PC-3 (cell line): ENCODE data around the gene PDGFB. TPM values are rescaled to one million over a fixed set of nuclear protein-coding genes. Genes with fewer than 3 reads are reported as not detected.

Experiments
- ATAC-seq: fragments of 200-7000 bp; cut with Tn5 transposase; 2 replicates; pipeline ENCODE4 v1.9.1; 2020; ENCODE audit warnings: mild to moderate bottlenecking, moderate library complexity
- BruUV-seq: library from RNA; stranded (reverse); fragments of 400-500 nt; replicated peaks from 2 replicates; lab custom pipeline; 2021; lab: Mats Ljungman, UMichigan
- CTCF ChIA-PET: fragments of 300-600 bp; sonication (Branson Sonifier 250); formaldehyde crosslinking; loops from one replicate; lab custom pipeline; 2022; ENCODE audit warnings: antibody characterized with exemption; lab: Charles Lee
- POLR2A ChIA-PET: fragments of 300-600 bp; sonication (Branson Sonifier 250); formaldehyde crosslinking; loops from one replicate; lab custom pipeline; 2022; ENCODE audit warnings: antibody characterized with exemption; ENCODE audit not compliant: unreplicated experiment; lab: Charles Lee
- DNase-seq: peaks from one replicate; pipeline ENCODE4 v3.0.0-alpha.2; 2015
- H2AFZ ChIP-seq: fragments of 300-600 bp; sonication (generic); 2 replicates; pipeline ENCODE4 v1.6.0; 2016; ENCODE audit warnings: antibody characterized with exemption, low read length
- H3F3A ChIP-seq: fragments of 300-600 bp; sonication (generic); one replicate; pipeline ENCODE4 v1.6.0; 2017; ENCODE audit warnings: antibody characterized with exemption, low read length, control low read depth, mild to moderate bottlenecking; ENCODE audit not compliant: unreplicated experiment
- H3K27ac ChIP-seq: fragments of 300-600 bp; sonication (generic); 2 replicates; pipeline ENCODE4 v1.5.1; 2016; ENCODE audit warnings: mild to moderate bottlenecking, low read length
- H3K27me3 ChIP-seq: fragments of 300-600 bp; sonication (generic); 2 replicates; pipeline ENCODE4 v1.6.1; 2016; ENCODE audit warnings: low read length, mixed read lengths
- H3K36me3 ChIP-seq: fragments of 300-600 bp; sonication (generic); 2 replicates; pipeline ENCODE4 v1.6.1; 2016; ENCODE audit warnings: low read depth, mixed run types, low read length, mixed read lengths
- H3K4me1 ChIP-seq: fragments of 300-600 bp; sonication (generic); 2 replicates; pipeline ENCODE4 v1.5.1; 2016; ENCODE audit warnings: low read length; ENCODE audit not compliant: insufficient read depth
- H3K4me2 ChIP-seq: fragments of 300-600 bp; sonication (generic); 2 replicates; pipeline ENCODE4 v1.6.0; 2016; ENCODE audit warnings: low read length
- H3K4me3 ChIP-seq: fragments of 300-600 bp; sonication (generic); 2 replicates; pipeline ENCODE4 v1.5.1; 2016; ENCODE audit warnings: mild to moderate bottlenecking, low read length, mixed read lengths
- H3K79me2 ChIP-seq: fragments of 300-600 bp; sonication (generic); 2 replicates; pipeline ENCODE4 v1.6.1; 2017; ENCODE audit warnings: low read length, mixed read lengths
- H3K9ac ChIP-seq: fragments of 300-600 bp; sonication (generic); 2 replicates; pipeline ENCODE4 v1.6.0; 2016; ENCODE audit warnings: mild to moderate bottlenecking, low read length
- H3K9me2 ChIP-seq: fragments of 300-600 bp; sonication (generic); replicated peaks from 2 replicates; pipeline ENCODE4 v1.6.1; 2016; ENCODE audit warnings: mixed run types, low read length, mixed read lengths
- H3K9me3 ChIP-seq: fragments of 300-600 bp; sonication (generic); 2 replicates; pipeline ENCODE4 v1.6.1; 2016; ENCODE audit warnings: low read length, mixed read lengths
- H4K20me1 ChIP-seq: fragments of 300-600 bp; sonication (generic); 2 replicates; pipeline ENCODE4 v1.6.1; 2016; ENCODE audit warnings: low read length, mixed read lengths
- CTCF ChIP-seq: fragments of 300-600 bp; sonication (generic); conservative IDR thresholded peaks from 2 replicates; pipeline ENCODE4 v1.5.1; 2017; ENCODE audit warnings: antibody characterized with exemption, low read depth, mild to moderate bottlenecking, low read length
- EZH2 ChIP-seq: fragments of 300-600 bp; sonication (generic); IDR thresholded peaks from one replicate; pipeline ENCODE4 v1.6.1; 2017; ENCODE audit warnings: antibody characterized with exemption, mild to moderate bottlenecking, low read length; ENCODE audit not compliant: unreplicated experiment
- EZH2phosphoT487 ChIP-seq: fragments of 300-600 bp; sonication (generic); IDR thresholded peaks from 2 replicates; pipeline ENCODE4 v1.6.1; 2018; ENCODE audit warnings: mild to moderate bottlenecking, antibody characterized with exemption, low read length, borderline replicate concordance
- intact Hi-C: fragments of 100-400 bp; cut with micrococcal nuclease; formaldehyde crosslinking; loops from 2 replicates; pipeline ENCODE4 v1.9.0; 2023
- total RNA-seq: library from RNA; depleted of rRNA; stranded (reverse); fragments of >200 nt; gene quantifications from 2 replicates; pipeline ENCODE4 v1.2.3, GENCODE V29; 2014

Gene PDGFB
- total RNA-seq, 1 experiment from 2014 or later, result 33.1 TPM

GRCh38 chr22:39284142-39284980 is 39.6 kb upstream of the PDGFB start:
- Histone ChIP-seq H3K79me2 (no peaks in the 10 kb centered on the region), H4K20me1 (no peaks in the 10 kb centered on the region), H2AFZ (no peak overlapping the region), H3K27ac (no peak overlapping the region), H3K4me2 (no peak overlapping the region), H3K4me3 (no peak overlapping the region), H3F3A (no peaks in the 10 kb centered on the region), H3K4me1 (peaks cover 17% of the 10 kb centered on the region), H3K9me3 (no peaks in the 10 kb centered on the region), H3K36me3 (no peaks in the 10 kb centered on the region), H3K9ac (no peak overlapping the region), H3K27me3 (no peaks in the 10 kb centered on the region), H3K9me2 (no peaks in the 10 kb centered on the region)
- POLR2A ChIA-PET, result no interaction called here
- intact Hi-C loops, result no loop called here
- BruUV-seq, result no TSS peak
- DNase-seq, result peak; percentile 58
- ATAC-seq, result peak; percentile 69
- TF ChIP-seq CTCF (no peak), EZH2phosphoT487 (no peak), EZH2 (no peak)
- CTCF ChIA-PET, result interaction anchor here (0.6 kb wide), 1 partner anchor 783 kb away, joined by 3 read pairs; no protein-coding TSS in a partner anchor

GRCh38 chr22:39283322-39284141 is 38.8 kb upstream of the PDGFB start:
- H3K4me3 ChIP-seq, result no peak overlapping the region
- no TSS peak for BruUV-seq
- no peak overlapping the region for H2AFZ ChIP-seq
- H3K27me3 ChIP-seq, result no peaks in the 10 kb centered on the region
- no peak overlapping the region for H3K27ac ChIP-seq
- H3K79me2 ChIP-seq, result no peaks in the 10 kb centered on the region
- H3K4me1 ChIP-seq, result peaks cover 17% of the 10 kb centered on the region
- no peaks in the 10 kb centered on the region for H3F3A ChIP-seq
- CTCF ChIA-PET, result interaction anchor here (0.6 kb wide), 2 partner anchors 37 to 782 kb away, joined by 3 read pairs; no protein-coding TSS in a partner anchor
- H3K36me3 ChIP-seq, result no peaks in the 10 kb centered on the region
- DNase-seq (no peak), ATAC-seq (peak; percentile 64)
- TF ChIP-seq EZH2 (no peak), CTCF (no peak), EZH2phosphoT487 (no peak)
- H3K9ac ChIP-seq, result no peak overlapping the region
- no peak overlapping the region for H3K4me2 ChIP-seq
- intact Hi-C loops, result no loop called here
- POLR2A ChIA-PET, result interaction anchor here (0.6 kb wide), 1 partner anchor 30 kb away, joined by 4 read pairs; no protein-coding TSS in a partner anchor
- no peaks in the 10 kb centered on the region for H3K9me3 ChIP-seq
- no peaks in the 10 kb centered on the region for H3K9me2 ChIP-seq
- no peaks in the 10 kb centered on the region for H4K20me1 ChIP-seq
